Tibial nerve (tissue), 4 donors: ENCODE data around the gene NAGA. TPM values are rescaled to one million over a fixed set of nuclear protein-coding genes. Genes with fewer than 3 reads are reported as not detected.
"Not testable (repeated sequence)": the region's sequence is repeated elsewhere in the genome, so short reads cannot be mapped to it uniquely, and the experiment has no call there.

ENCODE experiments used
- DNase-seq, 2 donors: peaks; one replicate each; pipeline ENCODE4 v3.0.0-alpha.2; 2019; ENCODE audit warnings: low spot score in 2 of 2
- H3K27ac ChIP-seq, 4 donors: fragments of 200-600 bp; sonication (generic) in 3 of 4; one replicate each; pipeline ENCODE4 v1.5.1; 2017 to 2019; ENCODE audit warnings: mild to moderate bottlenecking in 1 of 4
- H3K27me3 ChIP-seq, 2 donors: fragments of 200-600 bp; sonication (generic) in 1 of 2; one replicate each; pipeline versions ENCODE4 v1.5.1 to v1.6.0; 2017 to 2019
- H3K36me3 ChIP-seq, 3 donors: fragments of 200-600 bp; sonication (generic); one replicate each; pipeline ENCODE4 v1.5.1; 2018 to 2019
- H3K4me1 ChIP-seq, 4 donors: fragments of 200-600 bp; sonication (generic) in 3 of 4; one replicate each; pipeline ENCODE4 v1.5.1; 2017 to 2019
- H3K4me3 ChIP-seq, 4 donors: fragments of 200-600 bp; sonication (generic) in 3 of 4; one replicate each; pipeline ENCODE4 v1.5.1; 2017 to 2019; ENCODE audit warnings: mild to moderate bottlenecking in 1 of 4, moderate library complexity in 1 of 4
- H3K9me3 ChIP-seq, 4 donors: fragments of 200-600 bp; sonication (generic) in 3 of 4; one replicate each; pipeline ENCODE4 v1.5.1; 2017 to 2019
- CTCF ChIP-seq, 5 experiments: fragments of 200-600 bp in 3 of 5; fragments of 450-650 bp in 2 of 5; sonication (generic) in 3 of 5; IDR thresholded peaks; one replicate each; pipeline ENCODE4 v1.5.1; 2016 to 2019; ENCODE audit warnings: antibody characterized with exemption in 5 of 5, mild to moderate bottlenecking in 3 of 5, moderate library complexity in 2 of 5
- EP300 ChIP-seq, 2 donors: sonication (generic); formaldehyde crosslinking; IDR thresholded peaks; one replicate each; pipeline ENCODE4 v1.6.1; 2017; ENCODE audit warnings: antibody characterized with exemption in 2 of 2, mild to moderate bottlenecking in 1 of 2
- POLR2A ChIP-seq, 2 donors: fragments of 450-650 bp; IDR thresholded peaks; one replicate each; pipeline ENCODE4 v1.6.1; 2017; ENCODE audit warnings: antibody characterized with exemption in 2 of 2, mild to moderate bottlenecking in 2 of 2, moderate library complexity in 2 of 2
- WGBS, 2 donors: methylation state at CpG; one replicate each; pipeline ENCODE4 v1.1.5; 2018; 5-methylcytosine and 5-hydroxymethylcytosine counted together
- total RNA-seq, 4 donors: library from RNA; depleted of rRNA; stranded (reverse); fragments of >200 nt; gene quantifications; one replicate each; pipeline ENCODE4 v1.1.0, GENCODE V29; 2016

The NAGA gene
- total RNA-seq = 10 to 100 TPM; 19.9 to 32.9 (median 30.0) TPM

DNA sequence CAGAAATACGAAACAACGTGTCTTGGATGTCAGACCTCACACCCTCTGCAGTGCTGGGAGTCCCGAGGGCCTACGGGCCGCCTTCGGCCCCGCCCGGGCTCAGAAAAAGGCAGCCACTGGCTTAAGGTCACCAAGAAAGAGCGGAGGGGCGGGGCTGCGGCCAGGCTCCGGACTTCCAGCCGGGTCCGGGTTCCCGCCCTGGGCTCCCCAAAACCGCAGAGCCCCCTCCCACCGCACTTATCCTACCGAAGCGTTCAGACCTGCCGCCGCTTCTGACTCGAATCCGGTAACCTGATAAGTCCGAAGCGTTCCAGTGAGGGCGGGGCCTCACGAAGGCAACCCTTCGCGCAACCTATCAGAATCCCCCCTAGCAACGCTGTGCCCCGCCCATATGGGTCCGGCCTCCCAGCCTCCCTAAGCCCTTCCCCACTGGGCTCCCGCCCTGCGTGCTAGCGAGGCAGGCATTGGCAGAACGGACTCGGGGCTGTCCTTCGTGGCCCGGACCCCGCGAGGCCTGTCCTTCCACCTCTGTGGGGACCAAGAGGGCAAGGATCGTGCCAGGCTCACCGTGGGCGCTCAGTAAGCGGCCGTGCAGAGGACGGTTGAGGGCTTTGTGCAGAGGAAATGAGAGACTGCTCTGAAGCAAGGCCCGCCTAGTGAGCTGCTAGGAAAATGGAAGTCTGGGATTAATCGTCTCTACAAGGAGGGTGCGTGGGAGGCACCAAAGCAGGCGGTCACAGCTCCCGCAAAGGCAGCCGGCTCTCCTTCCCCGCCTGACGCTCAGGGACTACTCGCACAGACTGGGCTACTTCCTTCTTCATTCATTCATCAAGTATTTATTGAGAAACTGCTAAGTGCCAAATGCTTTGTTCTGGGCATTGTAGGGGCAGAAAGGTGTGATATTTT lies at the start of gene NAGA:
TSS of gene NAGA (minus strand) at position 296 of the 906 bp plus-strand sequence. CDS start 515 bp downstream, outside the sequence.
- Histone ChIP-seq H3K4me3 (peak within 1 kb of the TSS; percentile 58 to 82 (median 72)), H3K4me1 (peaks cover 0 to 52% (median 31%) of the 10 kb centered on the region in 4 donors), H3K9me3 (no peaks in the 10 kb centered on the region), H3K27ac (peak within 1 kb of the TSS; percentile 66 to 95 (median 90)), H3K27me3 (no peaks in the 10 kb centered on the region), H3K36me3 (peaks cover 0 to 28% (median 7%) of the 10 kb centered on the region in 3 donors)
- WGBS, 2 donors = 0% methylated on average over 41 to 43 of the region's 56 CpGs
- TF ChIP-seq CTCF (IDR thresholded peaks at IDR 0.05) (peak in 2 of 5 experiments; percentile 14 to 27), POLR2A (IDR thresholded peaks at IDR 0.05) (peak; percentile 89 to 93), EP300 (IDR thresholded peaks at IDR 0.05) (peak; percentile 51 to 98)
- DNase-seq = peak; percentile 93 to 94

GRCh38 chr22:42116848-42117424 lies 46.3 kb upstream of the NAGA start:
- H3K9me3 ChIP-seq = peaks cover 0 to 17% (median 2%) of the 10 kb centered on the region in 4 donors
- H3K27ac ChIP-seq = no peak overlapping the region
- no peak for DNase-seq
- peaks cover 0 to 8% (median 0%) of the 10 kb centered on the region in 3 donors for H3K36me3 ChIP-seq
- TF ChIP-seq CTCF (IDR thresholded peaks at IDR 0.05) (no peak), POLR2A (IDR thresholded peaks at IDR 0.05) (no peak), EP300 (IDR thresholded peaks at IDR 0.05) (no peak)
- H3K4me1 ChIP-seq = no peaks in the 10 kb centered on the region
- no peaks in the 10 kb centered on the region for H3K27me3 ChIP-seq
- H3K4me3 ChIP-seq = no peak overlapping the region
- WGBS, 2 donors = 86 to 91% methylated on average over 4 of the region's 4 CpGs

GRCh38 chr22:42115420-42115830 lies 44.8 kb upstream of the NAGA start:
- H3K36me3 ChIP-seq, H3K4me3 ChIP-seq, H3K27me3 ChIP-seq, H3K4me1 ChIP-seq, DNase-seq, H3K27ac ChIP-seq: not testable (repeated sequence)
- WGBS, 2 donors = 79 to 85% methylated on average over 6 of the region's 6 CpGs
- peaks cover 0 to 17% (median 2%) of the 10 kb centered on the region in 4 donors for H3K9me3 ChIP-seq

DNA sequence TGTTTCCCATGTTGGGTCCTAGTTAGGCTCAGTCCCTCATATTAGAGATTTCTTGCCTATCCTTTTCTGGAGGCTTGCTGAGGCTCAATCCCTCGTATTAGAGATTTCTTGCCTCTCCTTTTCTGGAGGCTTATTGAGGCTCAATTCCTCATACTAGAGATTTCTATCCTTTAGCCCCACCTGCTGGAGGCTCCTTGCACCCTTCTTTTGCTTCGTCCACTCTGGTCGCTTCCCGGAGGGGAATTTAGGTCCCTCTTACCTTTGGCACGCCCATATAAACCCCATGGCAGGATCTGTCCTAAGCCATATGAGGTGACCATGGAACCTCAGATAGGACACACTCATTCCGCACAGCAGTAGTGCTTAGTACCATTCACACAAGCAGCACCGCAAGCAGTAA lies 44.1 kb upstream of the NAGA start:
- DNase-seq = no peak
- no peak overlapping the region for H3K27ac ChIP-seq
- TF ChIP-seq POLR2A (IDR thresholded peaks at IDR 0.05) (no peak), CTCF (IDR thresholded peaks at IDR 0.05) (peak in 1 of 5 experiments; percentile 13)
- no peaks in the 10 kb centered on the region for H3K4me1 ChIP-seq
- H3K27me3 ChIP-seq = no peaks in the 10 kb centered on the region
- peaks cover 0 to 8% (median 0%) of the 10 kb centered on the region in 3 donors for H3K36me3 ChIP-seq
- WGBS, 2 donors = 91% methylated on average over 7 of the region's 7 CpGs
- peaks cover 0 to 17% (median 2%) of the 10 kb centered on the region in 4 donors for H3K9me3 ChIP-seq
- no peak overlapping the region for H3K4me3 ChIP-seq

- peaks cover 0 to 17% (median 2%) of the 10 kb centered on the region in 4 donors for H3K9me3 ChIP-seq
- H3K4me3 ChIP-seq, H3K4me1 ChIP-seq, H3K27me3 ChIP-seq, H3K27ac ChIP-seq, H3K36me3 ChIP-seq, DNase-seq: not testable (repeated sequence)
- 8 to 17% methylated on average over 4 of the region's 4 CpGs for WGBS, 2 donors
These were observed 42.2 kb upstream of the NAGA start for GRCh38 chr22:42112793-42113192.

DNA sequence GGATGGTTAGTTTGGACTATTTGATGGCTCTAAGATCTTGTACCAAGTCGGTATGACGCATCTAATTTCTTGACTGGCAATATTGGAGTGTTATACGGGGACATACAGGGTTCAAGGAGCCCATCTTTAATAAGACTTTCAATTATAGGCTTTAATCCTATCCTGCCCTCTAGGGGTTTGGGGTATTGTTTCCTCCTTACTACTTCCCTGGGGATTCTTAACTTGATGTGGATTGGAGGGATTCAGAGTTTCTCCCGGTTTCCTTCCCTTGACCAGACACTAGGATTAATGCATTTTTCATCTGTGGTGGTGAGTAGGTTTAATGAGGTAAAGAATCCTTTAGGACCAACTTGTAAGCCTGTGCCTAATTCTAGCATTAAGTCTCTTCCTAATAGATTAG lies 41.2 kb upstream of the NAGA start:
- 77 to 85% methylated on average over 4 of the region's 4 CpGs for WGBS, 2 donors
- H3K9me3 ChIP-seq = peaks cover 0 to 17% (median 2%) of the 10 kb centered on the region in 4 donors

More for the DNA sequence above, 41.2 kb upstream of the NAGA start:
- TF ChIP-seq CTCF (IDR thresholded peaks at IDR 0.05) (no peak), EP300 (IDR thresholded peaks at IDR 0.05) (no peak), POLR2A (IDR thresholded peaks at IDR 0.05) (no peak)
- H3K27ac ChIP-seq = no peak overlapping the region
- no peak overlapping the region for H3K4me3 ChIP-seq
- DNase-seq = no peak
- no peaks in the 10 kb centered on the region for H3K4me1 ChIP-seq
- H3K27me3 ChIP-seq = no peaks in the 10 kb centered on the region
- peaks cover 0 to 8% (median 0%) of the 10 kb centered on the region in 3 donors for H3K36me3 ChIP-seq
